GM19455 (cell line): ENCODE data around the gene ALDOB.

Experiments
- ATAC-seq: cut with Tn5 transposase; IDR thresholded peaks from one replicate; pipeline ENCODE4 v1.9.1; 2021; ENCODE audit not compliant: unreplicated experiment

ALDOB gene

GRCh38 chr9:101427957-101428655 is 7.5 kb downstream of the ALDOB start:
- peak; percentile 61 for ATAC-seq

- no peak for ATAC-seq
Observed at GRCh38 chr9:101427358-101427757, 8.2 kb downstream of the ALDOB start.

GRCh38 chr9:101421653-101422065 is 13.9 kb downstream of the ALDOB start:
- ATAC-seq: no peak

- ATAC-seq: no peak
Observed at GRCh38 chr9:101419863-101420262, 15.7 kb downstream of the ALDOB start.

GRCh38 chr9:101418518-101419430 is 16.8 kb downstream of the ALDOB start:
- ATAC-seq: no peak

- no peak for ATAC-seq
Observed at GRCh38 chr9:101417977-101418376, 17.6 kb downstream of the ALDOB start.

GRCh38 chr9:101417389-101417788 is 18.2 kb downstream of the ALDOB start:
- no peak for ATAC-seq

- ATAC-seq: no peak
Observed at GRCh38 chr9:101415578-101415977, 20.0 kb downstream of the ALDOB start.

GRCh38 chr9:101414839-101415238 is 20.7 kb downstream of the ALDOB start:
- no peak for ATAC-seq

- ATAC-seq: no peak
Observed at GRCh38 chr9:101409079-101409477, 26.5 kb downstream of the ALDOB start.

- ATAC-seq: no peak
Observed at GRCh38 chr9:101408374-101409078, 27.0 kb downstream of the ALDOB start.

GRCh38 chr9:101403516-101404285 is 31.9 kb downstream of the ALDOB start:
- no peak for ATAC-seq

GRCh38 chr9:101400120-101400519 is 35.5 kb downstream of the ALDOB start:
- ATAC-seq: no peak

- no peak for ATAC-seq
Observed at GRCh38 chr9:101399643-101399970, 36.0 kb downstream of the ALDOB start.

- ATAC-seq: peak; percentile 5
Observed at GRCh38 chr9:101398930-101399642, 36.5 kb downstream of the ALDOB start.

- peak; percentile 99 for ATAC-seq
Observed at GRCh38 chr9:101398068-101398929, 37.3 kb downstream of the ALDOB start, which contains the start of the genes MRPL50 and ZNF189. TSS of gene MRPL50 (minus strand) at chr9:101398618. CDS start at chr9:101398592, 26 bp downstream. TSS of gene ZNF189 (plus strand) at chr9:101398851. CDS start at chr9:101399157, 306 bp downstream.

GRCh38 chr9:101397746-101398067 is 37.9 kb downstream of the ALDOB start:
- ATAC-seq: no peak

- no peak for ATAC-seq
Observed at GRCh38 chr9:101394687-101395086, 40.9 kb downstream of the ALDOB start.

- ATAC-seq: no peak
Observed at GRCh38 chr9:101393135-101393534, 42.4 kb downstream of the ALDOB start.
